Left ventricle myocardium inferior (tissue), 1 donor: ENCODE results near the gene CRIM1. TPM values are rescaled to one million over a fixed set of nuclear protein-coding genes. Genes with fewer than 3 reads are reported as not detected.

Experiments used
- DNase-seq: peaks from one replicate; pipeline ENCODE4 v3.0.0-alpha.2; 2020
- H3K27ac ChIP-seq: fragments of 200-600 bp; replicated peaks from 2 replicates; pipeline ENCODE4 v1.8.0; 2021
- H3K27me3 ChIP-seq: fragments of 200-600 bp; 2 replicates; pipeline ENCODE4 v1.8.0; 2021; ENCODE audit warnings: low read depth
- H3K36me3 ChIP-seq: fragments of 200-600 bp; 2 replicates; pipeline ENCODE4 v1.8.0; 2021
- H3K4me1 ChIP-seq: fragments of 200-600 bp; 2 replicates; pipeline ENCODE4 v1.8.0; 2021
- H3K4me3 ChIP-seq: fragments of 200-600 bp; 2 replicates; pipeline ENCODE4 v1.8.0; 2021; ENCODE audit warnings: mild to moderate bottlenecking, moderate library complexity
- H3K9me3 ChIP-seq: fragments of 200-600 bp; replicated peaks from 2 replicates; pipeline ENCODE4 v1.8.0; 2021
- intact Hi-C: fragments of 100-400 bp; cut with micrococcal nuclease; formaldehyde crosslinking; loops from one replicate; pipeline ENCODE4 v1.11.0; 2022
- total RNA-seq: library from RNA; stranded (reverse); fragmentation: NEBNext Ultra II Directional; extraction: Animal tissue kit (Norgen Biotek cat#: 25700); gene quantifications from one replicate; pipeline ENCODE4 v1.2.1, GENCODE V29; 2021
- TF ChIP-seq, protein P1 (sequence below): fragments of 200-600 bp; IDR thresholded peaks from 2 replicates; pipeline ENCODE4 v1.8.0; 2021; ENCODE audit warnings: antibody characterized with exemption, mild to moderate bottlenecking, borderline replicate concordance
- donor health status: DM: no; HTN: yes; CAD: no; lungs with severe emphysema.

The CRIM1 gene
- total RNA-seq, 1 donor from 2014 or later = 45.6 TPM

DNA sequence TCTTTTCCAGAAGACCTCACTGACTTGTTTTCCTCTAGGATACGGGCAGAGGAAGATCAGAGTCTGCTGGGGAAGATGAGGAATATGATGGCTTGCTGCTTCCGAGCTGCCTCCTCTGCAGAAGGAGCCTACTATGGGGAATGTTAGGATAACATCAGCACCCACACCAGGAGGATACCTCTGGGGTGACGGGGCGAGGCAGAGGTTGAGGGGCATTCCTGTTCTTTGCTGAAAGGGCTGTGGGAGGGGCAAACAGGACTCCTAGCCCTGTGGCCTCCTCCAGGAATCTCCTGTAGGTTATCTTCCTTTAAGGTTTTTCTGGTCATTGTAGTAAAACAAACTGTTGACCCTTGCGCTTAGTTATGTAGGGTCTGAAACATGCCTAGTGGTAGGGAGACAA, 102.5 kb downstream of the CRIM1 start:
- intact Hi-C loops = no loop called here
- H3K27ac ChIP-seq = no peak overlapping the region
- peaks cover 75% of the 10 kb centered on the region for H3K4me1 ChIP-seq
- no peaks in the 10 kb centered on the region for H3K27me3 ChIP-seq
- no peaks in the 10 kb centered on the region for H3K36me3 ChIP-seq
- H3K4me3 ChIP-seq = no peak overlapping the region
- no peak for DNase-seq
- TF ChIP-seq, protein P1, sequence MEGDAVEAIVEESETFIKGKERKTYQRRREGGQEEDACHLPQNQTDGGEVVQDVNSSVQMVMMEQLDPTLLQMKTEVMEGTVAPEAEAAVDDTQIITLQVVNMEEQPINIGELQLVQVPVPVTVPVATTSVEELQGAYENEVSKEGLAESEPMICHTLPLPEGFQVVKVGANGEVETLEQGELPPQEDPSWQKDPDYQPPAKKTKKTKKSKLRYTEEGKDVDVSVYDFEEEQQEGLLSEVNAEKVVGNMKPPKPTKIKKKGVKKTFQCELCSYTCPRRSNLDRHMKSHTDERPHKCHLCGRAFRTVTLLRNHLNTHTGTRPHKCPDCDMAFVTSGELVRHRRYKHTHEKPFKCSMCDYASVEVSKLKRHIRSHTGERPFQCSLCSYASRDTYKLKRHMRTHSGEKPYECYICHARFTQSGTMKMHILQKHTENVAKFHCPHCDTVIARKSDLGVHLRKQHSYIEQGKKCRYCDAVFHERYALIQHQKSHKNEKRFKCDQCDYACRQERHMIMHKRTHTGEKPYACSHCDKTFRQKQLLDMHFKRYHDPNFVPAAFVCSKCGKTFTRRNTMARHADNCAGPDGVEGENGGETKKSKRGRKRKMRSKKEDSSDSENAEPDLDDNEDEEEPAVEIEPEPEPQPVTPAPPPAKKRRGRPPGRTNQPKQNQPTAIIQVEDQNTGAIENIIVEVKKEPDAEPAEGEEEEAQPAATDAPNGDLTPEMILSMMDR = no peak
- H3K9me3 ChIP-seq = no peaks in the 10 kb centered on the region

DNA sequence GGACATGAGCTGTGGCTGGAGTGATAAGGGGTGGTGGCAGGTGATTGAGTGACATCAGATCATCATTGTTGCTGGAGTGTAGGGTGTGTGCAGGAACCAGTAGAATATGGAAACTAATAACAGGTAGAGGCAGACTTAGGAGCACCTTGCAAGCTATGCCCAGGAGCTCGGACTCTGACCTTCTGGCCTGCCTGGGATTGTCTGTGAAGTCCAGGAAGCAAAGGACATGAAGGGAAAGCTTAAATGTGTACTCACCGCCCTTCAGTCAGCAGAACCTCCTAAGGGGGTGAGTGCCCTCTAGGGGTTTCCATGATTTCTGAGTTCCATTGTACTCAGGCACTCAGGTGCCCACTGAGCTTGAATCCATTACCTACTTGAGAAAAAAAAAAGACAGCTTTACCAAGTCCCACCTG, 104.2 kb downstream of the CRIM1 start:
- Histone ChIP-seq H3K9me3 (no peaks in the 10 kb centered on the region), H3K4me1 (peaks cover 70% of the 10 kb centered on the region), H3K27ac (no peak overlapping the region), H3K36me3 (peaks cover 5% of the 10 kb centered on the region), H3K27me3 (no peaks in the 10 kb centered on the region), H3K4me3 (no peak overlapping the region)
- no peak for DNase-seq
- intact Hi-C loops = no loop called here
- TF ChIP-seq, protein P1 = peak; percentile 61

DNA sequence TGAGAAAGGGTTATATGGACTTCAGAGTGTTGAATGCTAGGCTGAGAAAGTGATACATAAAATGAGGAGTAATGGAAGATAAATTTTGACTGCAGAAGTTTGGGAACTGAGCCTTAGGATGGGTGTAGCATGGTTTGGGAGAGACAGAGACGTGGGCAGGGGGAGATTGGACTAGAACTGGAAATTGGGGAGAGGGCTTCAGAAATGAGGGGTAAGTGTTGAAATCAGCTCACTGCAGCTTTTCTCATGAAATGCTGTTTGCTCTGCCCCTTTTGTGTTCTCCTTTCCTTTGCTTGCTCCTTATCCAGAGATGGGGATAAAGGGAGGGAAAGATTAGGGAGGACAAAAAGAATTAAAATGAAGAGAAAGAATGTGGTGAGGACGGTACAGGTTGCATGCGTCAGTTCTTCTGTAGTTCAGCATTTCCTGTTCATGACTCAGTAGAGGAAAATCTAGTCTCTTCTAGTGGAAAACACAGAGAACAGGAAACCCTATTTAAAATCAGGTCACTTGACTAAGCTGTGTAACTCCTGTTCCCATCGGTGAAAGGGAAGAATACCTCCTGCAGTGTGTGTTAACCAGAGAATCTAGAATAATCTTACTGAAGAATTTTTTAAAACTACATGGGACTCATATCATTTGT, 105.6 kb downstream of the CRIM1 start:
- Histone ChIP-seq H3K4me1 (peaks cover 62% of the 10 kb centered on the region), H3K27me3 (no peaks in the 10 kb centered on the region), H3K27ac (peak overlapping the region; percentile 34), H3K4me3 (no peak overlapping the region), H3K9me3 (no peaks in the 10 kb centered on the region), H3K36me3 (peaks cover 8% of the 10 kb centered on the region)
- DNase-seq = no peak
- intact Hi-C loops = no loop called here
- TF ChIP-seq, protein P1 = no peak

DNA sequence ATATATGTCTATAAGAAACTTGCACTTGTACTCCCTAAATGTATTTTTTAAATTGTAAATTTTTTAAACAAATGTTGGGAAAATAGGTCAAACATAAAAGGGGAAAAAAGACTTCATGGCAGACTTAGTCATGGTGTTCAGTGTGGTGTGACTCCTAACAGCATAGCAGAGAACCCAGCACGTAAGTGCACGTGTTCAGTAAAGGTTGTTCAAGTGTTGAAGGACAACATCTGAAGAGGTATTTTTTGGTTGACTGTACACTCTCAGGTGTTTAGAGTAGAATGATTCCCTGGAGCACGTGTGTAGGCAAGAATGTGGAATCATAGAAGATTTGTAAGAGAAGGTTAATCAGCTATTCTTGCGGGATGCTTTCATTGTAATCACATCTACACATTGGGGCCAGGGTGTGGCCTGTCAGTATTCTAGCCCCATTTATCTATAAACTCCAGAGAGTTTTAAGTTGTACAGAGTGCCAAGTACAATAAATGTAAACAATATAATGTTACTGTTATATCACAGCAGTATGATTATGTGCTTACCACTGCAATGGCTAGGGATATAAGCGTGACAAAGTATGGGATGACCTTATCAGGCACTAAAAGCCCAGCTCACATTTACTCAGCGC, 106.8 kb downstream of the CRIM1 start:
- Histone ChIP-seq H3K9me3 (no peaks in the 10 kb centered on the region), H3K36me3 (peaks cover 16% of the 10 kb centered on the region), H3K27me3 (no peaks in the 10 kb centered on the region), H3K27ac (no peak overlapping the region), H3K4me3 (no peak overlapping the region), H3K4me1 (peaks cover 49% of the 10 kb centered on the region)
- intact Hi-C loops = no loop called here
- TF ChIP-seq, protein P1 = no peak
- DNase-seq = no peak

DNA sequence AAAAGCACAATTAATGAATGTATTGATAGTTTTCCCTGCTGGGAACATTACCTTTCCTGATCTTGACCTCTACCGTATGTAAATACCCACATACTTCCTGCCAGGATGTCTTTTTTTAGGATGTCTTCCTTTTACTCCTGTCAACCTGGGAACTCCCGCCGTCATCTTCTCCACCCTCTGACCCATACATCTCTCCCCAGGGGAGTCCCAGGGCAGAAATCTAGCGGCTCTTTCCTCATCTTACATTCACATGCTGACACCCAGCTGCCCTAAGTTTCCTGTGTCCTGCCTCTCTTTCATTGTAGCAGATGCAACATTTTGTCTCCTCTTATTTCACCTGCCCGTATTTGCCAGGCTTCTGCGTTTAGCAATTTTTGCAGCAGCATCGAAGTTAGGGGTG, 107.8 kb downstream of the CRIM1 start:
- intact Hi-C loops = no loop called here
- TF ChIP-seq, protein P1 = no peak
- H3K36me3 ChIP-seq = peaks cover 16% of the 10 kb centered on the region
- no peak for DNase-seq
- peaks cover 41% of the 10 kb centered on the region for H3K4me1 ChIP-seq
- no peak overlapping the region for H3K4me3 ChIP-seq
- no peaks in the 10 kb centered on the region for H3K27me3 ChIP-seq
- H3K9me3 ChIP-seq = no peaks in the 10 kb centered on the region
- H3K27ac ChIP-seq = no peak overlapping the region
